ENCODE measurements around the gene SEZ6.

DNA sequence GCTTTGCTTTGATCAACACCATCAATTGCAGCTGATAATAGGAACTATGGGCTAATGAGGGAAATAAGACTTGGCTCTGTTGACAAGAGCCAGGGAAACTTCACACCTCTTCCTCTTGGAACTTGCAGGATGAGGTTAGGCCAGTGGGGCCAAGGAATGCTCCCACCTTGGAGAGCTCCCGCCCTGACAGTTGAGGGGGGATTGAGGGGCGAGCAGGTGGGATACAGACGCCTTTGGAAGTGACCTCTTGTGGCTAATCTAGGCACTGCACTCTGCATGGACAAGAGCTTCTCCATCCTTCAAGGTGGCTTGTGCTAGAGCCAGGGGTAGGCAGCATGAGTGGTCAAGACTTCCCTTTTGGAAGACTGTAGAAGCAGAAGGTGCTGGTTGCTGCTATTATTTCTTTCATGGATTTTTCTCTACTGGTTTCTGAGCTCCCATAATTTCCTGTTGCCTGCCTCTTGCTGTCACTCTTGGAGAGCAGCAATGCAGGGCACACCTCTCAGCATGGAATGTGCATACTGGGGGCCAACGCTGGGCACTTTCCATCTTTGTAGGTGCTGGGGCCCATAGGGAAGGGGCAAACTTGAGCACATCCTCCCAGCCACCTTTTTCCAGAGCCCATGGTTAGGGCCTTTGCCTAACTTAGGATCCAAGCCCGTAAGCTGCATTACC lies 52.3 kb downstream of the SEZ6 start:
- TF ChIP-seq GATA2 (IDR thresholded peaks at IDR 0.05; ENCODE audit: low read depth, low read length) (no peak), GATA3 (IDR thresholded peaks at IDR 0.05; ENCODE audit: low read depth, low read length) (no peak)

Measured in SH-SY5Y (cell line).